GM12873 (cell line): Measurements from ENCODE around the gene TSNAXIP1.

ENCODE experiments used
- CTCF ChIP-seq: IDR thresholded peaks from 2 replicates; pipeline ENCODE4 v1.5.1; 2012; ENCODE audit warnings: low read depth, mild to moderate bottlenecking, moderate library complexity, low read length, control low read depth; ENCODE audit not compliant: insufficient read depth; ENCODE audit errors: missing control alignments

Gene TSNAXIP1

GRCh38 chr16:67877064-67877463 lies 70.4 kb downstream of the TSNAXIP1 start:
- no peak for TF ChIP-seq CTCF
